Measurements from ENCODE around the gene TMEM179. TPM values are rescaled to one million over a fixed set of nuclear protein-coding genes. Genes with fewer than 3 reads are reported as not detected.

The TMEM179 gene
- total RNA-seq, 1 donor from 2014 or later, result 0.30 TPM

DNA sequence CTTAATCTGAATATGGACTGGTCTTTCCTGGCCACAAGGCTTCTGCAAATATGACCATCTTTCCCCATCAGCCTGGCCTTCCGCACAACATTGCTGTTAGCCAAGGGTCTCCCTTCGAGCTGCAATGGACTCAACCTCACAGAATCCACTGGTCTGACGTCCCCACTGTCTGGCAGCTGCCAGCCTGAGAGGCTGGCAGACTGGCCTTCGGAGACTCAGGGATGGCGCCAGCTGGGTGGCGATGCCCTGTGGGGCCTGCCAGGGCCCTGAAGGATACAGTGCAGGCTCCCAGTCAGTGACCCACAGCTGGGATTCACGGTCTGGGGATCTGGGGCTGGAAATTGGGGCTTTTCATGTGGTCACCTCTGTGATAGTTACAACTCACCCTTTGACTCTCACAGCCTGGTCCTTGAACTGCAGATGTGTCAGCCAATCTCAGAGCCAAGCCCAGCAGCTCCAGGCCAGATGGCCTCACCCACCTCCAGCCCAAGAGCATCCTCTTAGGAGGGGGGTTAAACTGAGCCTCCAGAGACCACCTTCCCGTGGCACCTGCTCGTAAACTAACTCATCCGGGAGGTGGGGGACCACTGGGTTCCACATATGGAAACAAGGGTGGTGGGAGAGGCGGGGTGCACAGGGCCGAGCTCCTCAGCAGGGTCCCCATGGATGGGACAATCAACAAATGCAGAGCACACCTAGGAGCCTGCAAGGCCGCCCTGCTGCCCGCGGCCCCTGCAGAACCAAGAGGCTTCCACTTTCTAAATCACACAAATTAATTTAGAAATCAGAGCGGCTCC, 46.1 kb downstream of the TMEM179 start:
- DNase-seq (ENCODE audit: low spot score), result no peak
- no peak for ATAC-seq

GRCh38 chr14:104557766-104558165, 46.8 kb downstream of the TMEM179 start:
- DNase-seq (ENCODE audit: low spot score) (no peak), ATAC-seq (no peak)

DNA sequence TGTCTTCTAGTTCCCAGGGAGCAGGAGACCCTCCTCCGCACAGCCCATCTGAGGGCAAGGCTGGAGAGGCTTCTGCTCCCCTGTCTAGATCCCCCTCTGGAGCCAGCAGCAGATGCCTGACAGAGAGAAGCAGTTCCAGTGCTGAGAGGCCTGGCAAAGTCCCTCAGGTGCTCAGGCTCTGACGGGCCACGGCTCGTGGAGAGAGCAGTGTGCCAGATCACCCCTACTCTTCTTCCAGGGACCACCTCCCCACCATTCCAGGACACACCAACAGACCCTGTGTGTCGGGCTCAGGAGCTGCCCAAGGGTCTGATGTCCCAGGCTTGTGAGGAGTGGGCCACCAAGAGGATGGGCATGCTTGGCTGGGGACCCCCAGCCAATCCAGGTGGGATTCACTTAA, 47.5 kb downstream of the TMEM179 start:
- ATAC-seq, result no peak
- DNase-seq (ENCODE audit: low spot score), result no peak

GRCh38 chr14:104556256-104557021, 48.1 kb downstream of the TMEM179 start:
- ATAC-seq (no peak), DNase-seq (ENCODE audit: low spot score) (no peak)

DNA sequence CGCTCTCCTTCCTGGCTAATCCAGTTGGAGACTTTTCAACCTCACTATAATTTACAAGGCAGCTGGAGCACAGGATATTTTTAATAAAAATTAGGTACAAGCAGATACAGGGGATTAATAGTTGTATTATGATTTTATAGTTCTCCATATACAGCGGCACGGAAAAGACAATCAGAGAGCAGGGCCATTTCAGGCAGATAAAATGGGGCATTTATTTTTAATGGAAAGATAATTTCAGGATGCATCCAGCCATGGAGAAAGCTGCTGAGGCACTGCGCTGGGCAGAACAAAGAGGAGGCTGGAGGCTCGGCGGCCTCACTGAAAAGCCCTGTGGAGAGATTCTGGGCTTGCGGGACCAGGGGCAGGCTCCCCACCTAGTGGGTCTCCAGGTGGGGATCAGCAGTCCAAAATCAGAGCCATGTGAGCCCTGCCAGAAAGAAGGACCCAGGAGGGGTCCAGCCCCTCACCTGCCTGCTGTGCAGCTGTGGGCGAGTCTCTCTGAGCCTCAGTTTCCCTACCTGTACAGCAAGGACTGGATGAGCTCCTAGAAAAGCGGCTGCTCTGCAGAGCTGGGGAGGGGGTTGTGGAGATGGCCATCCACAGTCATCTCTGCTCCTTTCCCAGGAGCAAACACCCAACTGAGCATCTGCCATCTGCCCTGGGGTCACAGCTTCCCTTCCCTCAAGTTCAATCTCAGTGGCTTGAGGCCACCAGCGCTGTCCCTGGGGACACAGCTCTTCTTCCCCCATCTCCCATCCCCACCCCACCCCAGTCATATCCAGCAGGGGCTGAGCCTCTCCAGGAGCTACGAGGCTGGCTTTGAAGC, 48.9 kb downstream of the TMEM179 start:
- DNase-seq (ENCODE audit: low spot score), result no peak
- ATAC-seq, result no peak

DNA sequence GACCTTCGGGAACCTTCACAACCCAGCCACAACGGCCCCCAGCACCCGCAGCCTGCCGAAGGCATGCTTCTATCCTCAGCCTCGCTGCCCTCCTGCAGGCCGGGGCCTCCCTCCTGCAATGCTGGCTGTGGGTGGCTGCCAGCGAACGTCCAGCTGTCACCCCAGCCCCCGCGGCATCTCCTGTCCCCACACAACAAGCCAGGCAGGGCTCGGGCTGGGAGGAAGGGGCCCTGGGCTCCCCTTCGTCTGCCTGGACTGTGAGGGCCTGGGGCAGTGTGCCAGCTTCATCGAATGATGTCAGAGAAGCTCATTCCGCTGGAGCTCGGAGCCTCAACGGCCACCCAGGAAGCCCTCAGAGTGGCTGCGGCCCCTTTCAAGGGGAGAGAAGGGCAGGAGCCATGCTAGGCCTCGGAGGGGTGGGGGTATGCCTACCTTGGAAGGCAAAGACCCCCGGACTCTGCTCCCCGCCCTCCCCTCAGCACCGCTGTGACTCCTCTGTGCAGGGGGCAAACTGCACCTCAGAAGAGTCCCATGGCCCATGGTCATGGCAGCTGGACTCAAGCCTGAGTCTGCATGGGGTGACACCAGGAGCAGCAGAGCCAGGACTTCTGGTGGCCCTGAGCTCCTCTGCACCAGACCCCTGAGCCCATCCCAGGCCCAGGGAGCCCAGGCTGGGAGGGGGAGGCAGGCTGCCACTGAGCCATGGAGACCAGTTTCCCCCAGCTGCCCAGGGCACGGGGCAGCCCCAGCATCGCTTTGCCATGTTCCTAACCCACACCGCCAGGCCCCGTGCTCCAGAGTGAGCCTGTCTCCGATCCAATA, 49.8 kb downstream of the TMEM179 start:
- ATAC-seq, result no peak
- DNase-seq (ENCODE audit: low spot score), result no peak

DNA sequence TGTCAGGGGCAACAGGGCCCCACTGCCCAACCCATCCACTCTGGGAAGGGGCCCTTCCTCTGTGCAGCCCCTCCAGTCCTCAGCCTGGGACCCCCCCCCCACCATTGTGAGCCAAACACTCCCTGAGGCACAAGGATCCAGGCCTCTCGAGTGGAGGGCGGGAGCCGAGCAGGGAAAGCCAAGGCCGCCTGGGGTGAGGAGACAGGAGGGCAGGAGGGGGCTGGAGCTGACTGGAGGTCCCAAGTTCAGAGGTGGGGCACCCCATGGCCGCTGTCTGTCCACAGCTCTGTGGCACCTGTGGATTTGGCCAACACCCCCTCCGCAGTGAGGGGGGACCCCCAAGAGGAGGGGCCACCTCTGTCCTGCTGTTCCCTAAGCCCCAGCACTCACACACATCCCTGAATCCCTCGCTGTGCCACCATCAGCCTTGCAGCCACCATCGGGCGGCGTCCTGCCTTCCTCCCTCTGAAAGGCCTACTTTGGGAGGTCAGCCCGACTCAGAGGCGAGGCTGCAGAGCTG, 50.4 kb downstream of the TMEM179 start:
- no peak for ATAC-seq
- DNase-seq (ENCODE audit: low spot score), result no peak

DNA sequence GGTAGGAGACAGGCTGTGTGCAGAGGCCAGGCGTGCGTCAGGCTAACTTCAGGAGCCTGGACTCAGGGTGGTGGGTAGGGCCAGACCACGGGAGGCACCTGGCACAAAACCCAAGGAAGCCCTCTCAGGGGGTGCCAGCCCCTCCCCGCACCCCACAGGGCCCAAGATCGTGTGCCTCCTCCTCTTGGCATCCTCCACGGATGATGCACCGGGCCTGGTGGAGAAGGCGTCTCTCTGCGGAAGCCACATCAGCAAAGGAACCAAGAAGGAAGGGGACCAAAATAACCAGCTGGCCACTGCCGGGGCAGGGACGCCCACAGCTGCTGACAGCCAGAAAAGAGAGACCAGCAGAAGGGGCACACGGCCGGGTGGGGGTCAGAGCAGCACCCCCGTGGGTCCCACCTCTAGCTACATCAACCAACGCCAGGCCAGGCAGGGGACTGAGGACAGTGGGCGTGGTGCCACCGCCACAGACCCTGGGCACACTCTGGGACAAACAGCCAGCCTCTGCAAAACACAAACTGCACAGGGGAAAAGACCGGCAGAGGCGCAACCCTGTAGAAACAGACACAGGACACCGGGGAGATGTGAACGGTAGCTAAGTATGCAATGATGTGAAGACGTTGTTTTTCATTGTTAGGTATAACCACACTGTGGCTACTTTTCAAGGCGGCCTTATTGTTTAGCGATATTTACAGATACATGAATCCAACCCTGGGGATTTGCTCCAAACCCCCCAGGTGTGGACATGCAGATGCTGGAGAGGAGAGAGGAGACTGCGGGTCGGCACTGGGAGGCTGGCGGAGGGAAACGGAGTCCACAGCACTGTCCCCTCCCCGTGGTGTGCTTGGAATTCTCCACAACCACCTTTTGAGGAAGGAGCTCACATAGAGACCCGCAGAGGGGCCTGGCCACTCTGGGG, 51.1 kb downstream of the TMEM179 start:
- DNase-seq (ENCODE audit: low spot score) (no peak), ATAC-seq (no peak)

- DNase-seq (ENCODE audit: low spot score) (no peak), ATAC-seq (no peak)
Measured at GRCh38 chr14:104552738-104553125, 51.8 kb downstream of the TMEM179 start.

DNA sequence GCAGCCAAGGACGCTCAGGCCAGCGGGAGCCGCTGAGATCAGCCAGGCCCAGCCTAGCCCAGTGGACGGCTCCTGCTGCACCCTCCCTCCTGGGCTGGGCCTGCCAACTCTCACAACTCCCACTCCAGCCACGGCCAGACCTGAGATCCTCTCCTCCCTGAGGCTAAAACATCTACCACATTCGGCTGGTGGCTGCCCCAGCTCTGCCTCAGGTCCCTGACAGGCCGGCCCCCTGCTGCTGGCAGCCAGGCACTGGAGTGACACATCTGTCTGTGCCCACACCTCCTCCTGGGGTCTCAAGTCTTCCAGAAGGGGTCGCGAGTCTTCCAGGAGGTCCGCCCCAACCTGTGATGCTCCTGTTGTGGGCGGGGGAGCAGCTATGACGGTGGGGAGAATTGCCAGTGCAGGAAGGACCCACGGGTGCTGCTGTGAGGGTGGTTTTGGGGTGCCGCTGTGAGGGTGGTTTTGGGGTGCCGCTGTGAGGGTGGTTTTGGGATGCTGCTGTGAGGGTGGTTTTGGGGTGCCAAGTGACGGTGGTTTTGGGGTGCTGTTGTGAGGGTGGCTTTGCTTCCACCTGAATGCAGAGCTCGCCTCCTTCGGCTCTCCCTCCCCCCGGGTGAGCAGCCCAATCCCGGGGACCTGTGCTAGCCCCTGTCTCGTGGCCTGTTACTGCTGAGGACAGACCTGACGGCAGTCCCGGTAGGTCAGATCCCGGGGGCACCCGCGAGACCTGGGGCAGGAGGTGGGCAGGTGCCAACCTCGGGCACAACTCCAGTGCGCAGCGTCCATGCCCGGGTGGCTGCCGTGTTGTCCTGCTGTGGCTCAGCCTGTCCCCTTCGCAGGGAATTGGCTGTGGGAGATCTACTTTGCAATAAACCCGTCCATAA, 52.5 kb downstream of the TMEM179 start:
- DNase-seq (ENCODE audit: low spot score), result no peak
- ATAC-seq, result no peak

DNA sequence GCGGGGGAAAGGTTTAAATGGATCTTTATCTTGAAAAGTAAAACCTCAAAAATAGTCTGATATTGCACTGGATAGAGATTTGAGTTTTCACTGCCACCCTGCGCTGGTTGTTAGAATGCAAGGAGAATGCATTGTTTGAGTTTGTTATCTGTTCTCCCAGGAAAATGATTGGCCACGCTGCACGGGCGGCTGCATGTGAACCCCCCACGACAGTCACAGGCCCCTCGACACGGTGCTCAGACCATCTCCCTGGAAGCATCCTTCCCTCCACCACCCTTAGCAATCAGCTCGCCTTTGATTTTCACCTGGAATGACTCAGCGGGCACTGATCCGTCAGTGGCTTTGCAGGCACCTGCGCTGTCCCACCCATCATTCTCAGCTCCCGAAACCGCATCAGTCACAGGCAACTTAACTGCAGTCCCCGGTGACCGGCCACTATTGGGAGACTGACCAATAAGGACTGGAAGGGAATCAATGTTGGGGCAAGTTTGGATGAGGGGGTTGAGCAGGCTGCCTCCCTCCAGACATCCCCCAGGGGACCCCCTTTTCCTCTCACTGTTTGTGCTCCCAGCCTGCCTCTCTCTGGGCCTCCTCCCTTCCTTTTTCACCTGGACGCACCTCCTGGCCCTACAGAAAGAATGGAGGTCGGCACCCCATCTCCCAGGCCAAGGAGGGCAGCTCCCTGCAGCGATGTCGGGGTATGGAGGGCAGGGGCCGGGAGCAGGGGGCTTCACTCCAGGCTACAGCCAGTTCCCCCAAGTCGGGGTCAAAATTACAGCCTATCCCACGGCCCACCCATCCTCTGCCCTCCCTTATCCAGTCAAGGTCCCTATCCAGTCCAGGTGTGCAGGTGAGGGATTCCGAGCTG, 53.5 kb downstream of the TMEM179 start:
- DNase-seq (ENCODE audit: low spot score), result peak; percentile 7

DNA sequence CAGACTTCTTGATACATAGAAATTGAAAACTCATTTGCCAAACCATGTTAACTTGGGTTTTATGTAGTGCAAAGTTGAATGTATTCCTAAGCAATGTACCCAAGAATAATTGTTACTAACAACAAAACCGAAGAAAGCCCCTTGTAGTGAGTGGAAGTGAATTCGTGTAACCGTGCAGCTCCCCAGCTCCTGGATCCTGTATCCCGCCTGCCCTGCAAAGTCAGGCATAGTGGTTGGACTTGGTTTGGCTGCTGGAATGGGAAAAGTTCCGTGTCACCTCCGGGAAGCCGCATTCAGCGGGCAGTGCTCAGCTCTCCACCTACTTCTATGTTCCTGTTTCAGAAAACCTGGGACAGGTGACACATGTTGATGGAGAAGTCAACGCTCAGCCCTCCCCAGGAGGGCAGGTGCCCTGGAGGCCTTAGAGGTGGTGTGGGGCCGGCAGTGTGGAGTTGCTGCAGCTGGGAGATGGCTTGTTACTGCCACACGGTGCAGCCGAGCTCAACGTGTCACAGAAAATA, 54.2 kb downstream of the TMEM179 start:
- DNase-seq (ENCODE audit: low spot score) (peak; percentile 11), ATAC-seq (no peak)

More for the DNA sequence above, 53.5 kb downstream of the TMEM179 start:
- ATAC-seq, result no peak

DNA sequence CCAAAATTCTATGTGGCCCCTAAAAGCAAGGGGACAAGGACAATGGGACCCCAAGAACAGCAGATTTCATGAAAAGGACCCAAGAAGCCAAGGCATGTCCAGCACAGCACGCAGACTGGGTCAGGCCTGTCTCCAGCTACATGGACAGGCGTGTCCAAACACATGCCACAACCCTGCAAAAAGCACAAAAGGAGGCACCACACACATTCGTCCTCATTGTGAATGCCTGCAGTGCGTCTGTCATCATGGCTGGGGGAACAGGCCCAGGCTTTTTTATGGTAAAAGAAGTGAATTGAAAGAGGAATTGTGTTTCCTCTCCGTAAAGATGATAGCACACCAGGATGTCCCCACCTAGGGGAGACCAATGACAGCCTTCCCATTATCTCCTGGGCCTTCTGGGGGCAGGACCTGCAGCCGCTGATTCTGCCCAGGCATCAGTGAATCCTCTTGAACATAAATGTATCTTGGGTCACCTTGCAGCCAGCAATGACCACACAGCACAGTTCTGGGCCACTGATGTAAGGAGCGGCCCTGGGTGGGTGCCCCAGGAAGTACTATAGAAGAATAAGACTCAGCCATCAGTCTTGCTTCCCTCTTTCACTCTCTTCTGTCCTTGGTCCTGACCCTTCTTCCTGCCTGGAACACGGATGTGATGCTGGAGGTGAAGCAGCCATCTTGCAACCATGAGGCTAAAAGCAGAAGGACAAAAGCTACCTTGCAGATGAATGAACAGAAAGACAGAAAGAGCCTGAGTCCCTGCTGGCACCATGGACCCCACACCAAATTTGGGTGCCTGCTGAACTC, 54.8 kb downstream of the TMEM179 start:
- DNase-seq (ENCODE audit: low spot score), result peak; percentile 26
- ATAC-seq, result no peak

GRCh38 chr14:104548802-104549535, 55.6 kb downstream of the TMEM179 start:
- ATAC-seq, result no peak
- DNase-seq (ENCODE audit: low spot score), result peak; percentile 14

- ATAC-seq, result no peak
- DNase-seq (ENCODE audit: low spot score), result peak; percentile 32
Measured at GRCh38 chr14:104547998-104548700, 56.4 kb downstream of the TMEM179 start.
